Measurements from ENCODE around the gene SRPK2.

SRPK2 gene

DNA sequence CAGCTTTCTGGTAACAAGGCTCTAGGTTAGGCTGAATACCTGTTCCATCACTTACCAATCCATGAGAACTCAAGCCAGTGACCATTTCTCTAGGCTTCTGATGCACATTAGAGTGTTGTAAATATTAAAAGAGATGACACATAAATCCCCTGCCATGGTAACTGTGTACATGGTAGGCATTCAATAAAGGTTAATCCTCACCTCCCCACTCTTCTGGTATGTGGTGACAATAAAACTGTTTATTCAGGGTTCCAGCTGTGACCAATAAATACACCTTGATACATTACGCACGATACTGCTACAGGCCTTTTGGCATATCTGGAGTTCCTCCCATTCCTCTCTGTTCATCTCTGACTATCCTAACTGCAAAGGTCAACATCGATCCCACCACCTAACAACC, 171.9 kb downstream of the SRPK2 start:
- in situ Hi-C loops (cut with MboI; ENCODE audit: low pct_unique_long_range_greater_than_20kb, low sequenced_read_pairs, unreplicated experiment) = no loop called here
- TF ChIP-seq, protein P1, sequence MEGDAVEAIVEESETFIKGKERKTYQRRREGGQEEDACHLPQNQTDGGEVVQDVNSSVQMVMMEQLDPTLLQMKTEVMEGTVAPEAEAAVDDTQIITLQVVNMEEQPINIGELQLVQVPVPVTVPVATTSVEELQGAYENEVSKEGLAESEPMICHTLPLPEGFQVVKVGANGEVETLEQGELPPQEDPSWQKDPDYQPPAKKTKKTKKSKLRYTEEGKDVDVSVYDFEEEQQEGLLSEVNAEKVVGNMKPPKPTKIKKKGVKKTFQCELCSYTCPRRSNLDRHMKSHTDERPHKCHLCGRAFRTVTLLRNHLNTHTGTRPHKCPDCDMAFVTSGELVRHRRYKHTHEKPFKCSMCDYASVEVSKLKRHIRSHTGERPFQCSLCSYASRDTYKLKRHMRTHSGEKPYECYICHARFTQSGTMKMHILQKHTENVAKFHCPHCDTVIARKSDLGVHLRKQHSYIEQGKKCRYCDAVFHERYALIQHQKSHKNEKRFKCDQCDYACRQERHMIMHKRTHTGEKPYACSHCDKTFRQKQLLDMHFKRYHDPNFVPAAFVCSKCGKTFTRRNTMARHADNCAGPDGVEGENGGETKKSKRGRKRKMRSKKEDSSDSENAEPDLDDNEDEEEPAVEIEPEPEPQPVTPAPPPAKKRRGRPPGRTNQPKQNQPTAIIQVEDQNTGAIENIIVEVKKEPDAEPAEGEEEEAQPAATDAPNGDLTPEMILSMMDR (IDR thresholded peaks at IDR 0.05; ENCODE audit: extremely low read depth, insufficient read depth, missing control alignments) = no peak
- no peak for DNase-seq (ENCODE audit: low spot score)

DNA sequence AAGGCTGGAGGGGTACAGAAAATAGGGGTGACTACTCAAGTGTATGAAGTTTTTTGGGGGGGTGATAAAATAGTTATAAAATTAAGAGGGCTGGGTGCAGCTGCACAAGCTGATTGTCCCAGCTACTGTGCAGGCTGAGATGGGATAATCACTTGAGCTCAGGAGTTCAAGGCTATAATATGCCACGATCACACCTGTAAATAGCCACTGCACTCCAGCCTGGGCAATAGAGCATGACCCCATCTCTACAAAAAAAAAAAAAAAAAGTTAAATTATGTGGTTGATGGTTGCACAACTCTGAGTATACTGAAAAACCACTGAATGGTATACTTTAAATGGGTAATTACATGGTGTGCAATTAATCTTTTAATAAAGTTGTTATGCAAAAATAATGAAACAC, 172.9 kb downstream of the SRPK2 start:
- TF ChIP-seq, protein P1 (IDR thresholded peaks at IDR 0.05; ENCODE audit: extremely low read depth, insufficient read depth, missing control alignments) = no peak
- in situ Hi-C loops (cut with MboI; ENCODE audit: low pct_unique_long_range_greater_than_20kb, low sequenced_read_pairs, unreplicated experiment) = no loop called here
- DNase-seq (ENCODE audit: low spot score) = no peak

DNA sequence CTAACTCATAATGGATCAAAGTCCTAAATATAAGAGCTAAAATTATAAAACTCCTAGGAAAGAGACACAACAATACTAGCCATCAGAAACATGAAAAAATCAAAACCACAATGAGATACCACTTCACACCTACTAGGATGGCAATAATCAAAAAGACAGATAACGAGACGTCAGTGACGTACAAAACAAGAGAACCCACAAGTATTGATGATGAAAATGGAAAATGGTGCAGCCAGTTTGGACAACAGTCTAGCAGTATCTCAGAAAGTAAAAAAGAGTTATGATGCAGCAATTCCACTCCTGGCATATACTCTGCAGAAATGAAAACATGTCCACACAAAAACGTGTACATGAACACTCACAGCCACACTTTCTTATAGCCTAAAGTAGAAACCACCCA, 173.5 kb downstream of the SRPK2 start:
- in situ Hi-C loops (cut with MboI; ENCODE audit: low pct_unique_long_range_greater_than_20kb, low sequenced_read_pairs, unreplicated experiment) = no loop called here
- TF ChIP-seq, protein P1 (IDR thresholded peaks at IDR 0.05; ENCODE audit: extremely low read depth, insufficient read depth, missing control alignments) = no peak
- no peak for DNase-seq (ENCODE audit: low spot score)

DNA sequence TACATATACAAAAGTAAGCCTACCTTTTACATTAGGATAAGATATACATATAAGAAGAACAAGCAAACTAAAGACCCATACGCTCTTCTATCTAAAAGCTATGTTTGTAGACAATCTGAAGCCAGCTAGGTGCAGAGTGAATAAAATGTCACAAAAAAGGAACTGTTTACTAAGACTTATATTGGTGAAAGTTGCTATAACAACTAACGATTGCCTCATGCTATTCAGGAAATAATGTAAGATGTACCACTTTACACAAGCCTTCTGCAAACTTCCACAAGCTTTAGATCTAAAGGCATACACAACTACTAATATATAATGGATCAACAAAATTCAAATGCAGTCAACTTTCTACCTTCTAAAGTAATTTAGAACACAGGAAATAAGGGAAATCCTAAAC, 175.1 kb downstream of the SRPK2 start:
- no peak for DNase-seq (ENCODE audit: low spot score)
- TF ChIP-seq, protein P1 (IDR thresholded peaks at IDR 0.05; ENCODE audit: extremely low read depth, insufficient read depth, missing control alignments) = no peak
- in situ Hi-C loops (cut with MboI; ENCODE audit: low pct_unique_long_range_greater_than_20kb, low sequenced_read_pairs, unreplicated experiment) = no loop called here

DNA sequence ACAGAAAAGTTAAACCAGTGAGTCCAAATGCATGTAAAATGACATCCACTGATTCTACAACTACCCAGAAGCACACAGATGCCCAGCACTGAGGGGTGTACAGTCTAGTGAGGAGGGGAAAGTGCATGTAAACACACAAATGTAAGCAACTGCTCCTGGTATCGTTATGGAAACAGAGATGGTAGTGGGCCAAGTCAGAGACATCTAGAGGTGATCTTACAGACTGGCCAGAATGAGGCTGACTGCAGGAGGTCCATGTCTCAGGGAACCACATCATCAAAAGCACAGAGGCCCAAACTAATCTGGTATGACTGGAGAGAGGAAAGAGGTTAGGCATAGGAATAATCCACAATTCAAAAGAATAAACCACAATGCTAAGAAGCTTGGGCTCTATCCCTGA, 176.5 kb downstream of the SRPK2 start:
- DNase-seq (ENCODE audit: low spot score) = no peak
- in situ Hi-C loops (cut with MboI; ENCODE audit: low pct_unique_long_range_greater_than_20kb, low sequenced_read_pairs, unreplicated experiment) = no loop called here
- TF ChIP-seq, protein P1 (IDR thresholded peaks at IDR 0.05; ENCODE audit: extremely low read depth, insufficient read depth, missing control alignments) = no peak

DNA sequence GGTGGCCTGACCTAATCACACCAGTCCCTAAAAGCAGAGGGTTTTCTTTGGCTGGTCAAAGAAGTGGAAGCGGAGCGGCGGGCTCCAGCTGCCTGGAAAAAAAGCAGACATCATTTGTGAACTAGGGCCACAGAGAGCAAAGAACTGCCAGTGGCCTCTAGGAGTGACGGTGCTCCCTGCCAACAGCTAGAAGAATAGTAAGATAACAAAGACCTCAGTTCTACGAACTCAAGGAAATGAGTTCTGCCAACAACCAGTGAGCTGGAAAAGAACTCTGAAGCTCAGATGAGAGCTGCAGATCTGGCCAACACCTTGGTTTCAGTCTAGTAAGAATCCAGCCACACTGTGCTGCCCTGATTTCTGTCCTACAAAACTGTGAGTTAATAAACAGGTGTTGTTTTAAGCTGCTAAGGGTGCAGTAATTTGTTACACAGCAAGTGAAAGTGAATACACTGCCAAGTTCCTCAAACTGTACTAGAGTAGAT, 178.0 kb downstream of the SRPK2 start:
- DNase-seq (ENCODE audit: low spot score) = peak; percentile 22
- TF ChIP-seq, protein P1 (IDR thresholded peaks at IDR 0.05; ENCODE audit: extremely low read depth, insufficient read depth, missing control alignments) = no peak
- in situ Hi-C loops (cut with MboI; ENCODE audit: low pct_unique_long_range_greater_than_20kb, low sequenced_read_pairs, unreplicated experiment) = no loop called here

DNA sequence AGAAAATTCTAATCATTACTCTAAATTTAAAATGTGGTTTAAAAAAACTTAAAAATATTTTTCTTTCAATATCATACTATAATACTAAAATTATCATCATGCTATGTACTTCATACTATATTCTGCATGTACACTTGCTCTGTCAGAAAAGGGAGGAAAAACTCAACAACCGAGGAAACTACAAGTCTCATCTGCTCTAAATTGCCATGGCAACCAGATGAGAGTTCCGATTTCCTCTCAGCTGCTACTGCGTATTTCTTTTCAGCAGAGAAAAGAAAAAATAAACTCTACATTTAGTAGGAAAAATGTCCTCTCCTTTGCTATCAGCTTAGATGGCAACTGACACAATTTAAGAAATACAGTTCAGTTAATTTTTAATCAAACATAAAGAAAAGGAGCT, 178.9 kb downstream of the SRPK2 start:
- DNase-seq (ENCODE audit: low spot score) = no peak
- in situ Hi-C loops (cut with MboI; ENCODE audit: low pct_unique_long_range_greater_than_20kb, low sequenced_read_pairs, unreplicated experiment) = no loop called here
- TF ChIP-seq, protein P1 (IDR thresholded peaks at IDR 0.05; ENCODE audit: extremely low read depth, insufficient read depth, missing control alignments) = no peak

Measured in GM13977 (cell line).